Kidney capillary endothelial cell (primary cell): ENCODE data around the gene PLA2G4F.

Experiments
- DNase-seq: peaks from one replicate; pipeline ENCODE4 v3.0.0-alpha.2; 2018; ENCODE audit warnings: low spot score

PLA2G4F gene

GRCh38 chr15:42165106-42165505, 8.7 kb upstream of the PLA2G4F start:
- no peak for DNase-seq

GRCh38 chr15:42163947-42164550, 7.6 kb upstream of the PLA2G4F start:
- no peak for DNase-seq

- DNase-seq = no peak
These were observed 6.9 kb upstream of the PLA2G4F start for GRCh38 chr15:42163291-42163690.

GRCh38 chr15:42160136-42160535, 3.7 kb upstream of the PLA2G4F start:
- no peak for DNase-seq

- no peak for DNase-seq
These were observed 3.1 kb upstream of the PLA2G4F start for GRCh38 chr15:42159381-42160015.

GRCh38 chr15:42158941-42159340, 2.5 kb upstream of the PLA2G4F start:
- no peak for DNase-seq

- DNase-seq = peak; percentile 21
These were observed 1.7 kb upstream of the PLA2G4F start for GRCh38 chr15:42157981-42158765.

GRCh38 chr15:42157381-42157780, 945 bp upstream of the PLA2G4F start:
- no peak for DNase-seq

GRCh38 chr15:42155546-42156242, 742 bp downstream of the PLA2G4F start:
- DNase-seq = no peak

GRCh38 chr15:42154956-42155355, 1.5 kb downstream of the PLA2G4F start:
- no peak for DNase-seq

GRCh38 chr15:42154212-42154941, 2.1 kb downstream of the PLA2G4F start:
- no peak for DNase-seq

- DNase-seq = no peak
These were observed 2.6 kb downstream of the PLA2G4F start for GRCh38 chr15:42153874-42154211.

- no peak for DNase-seq
These were observed 3.3 kb downstream of the PLA2G4F start for GRCh38 chr15:42152921-42153698.

GRCh38 chr15:42152196-42152920, 4.1 kb downstream of the PLA2G4F start:
- no peak for DNase-seq

- no peak for DNase-seq
These were observed 4.7 kb downstream of the PLA2G4F start for GRCh38 chr15:42151736-42152135.

- no peak for DNase-seq
These were observed 5.3 kb downstream of the PLA2G4F start for GRCh38 chr15:42151141-42151561.

- DNase-seq = no peak
These were observed 6.0 kb downstream of the PLA2G4F start for GRCh38 chr15:42150219-42150970.

- no peak for DNase-seq
These were observed 6.8 kb downstream of the PLA2G4F start for GRCh38 chr15:42149493-42150218.
